Activated CD8-positive, alpha-beta memory T cell treated with anti-CD3 and anti-CD28 coated beads for 36 hours (primary cell): ENCODE data around the gene SPARCL1. TPM values are rescaled to one million over a fixed set of nuclear protein-coding genes. Genes with fewer than 3 reads are reported as not detected.
"Not testable (repeated sequence)": the region's sequence is repeated elsewhere in the genome, so short reads cannot be mapped to it uniquely, and the experiment has no call there.

Experiments used
- CTCF ChIA-PET: fragments of 350-600 bp; sonication (Branson Sonifier 250); formaldehyde crosslinking; loops from one replicate; lab custom pipeline; 2021; ENCODE audit warnings: antibody characterized with exemption; lab: Charles Lee
- POLR2A ChIA-PET: fragments of 350-600 bp; sonication (Branson Sonifier 250); formaldehyde crosslinking; loops from one replicate; lab custom pipeline; 2021; ENCODE audit warnings: antibody characterized with exemption; lab: Charles Lee
- total RNA-seq, 2 experiments: library from RNA; stranded (reverse); gene quantifications; one replicate each; pipeline ENCODE4 v1.2.3, GENCODE V29; 2021

Gene SPARCL1, protein sequence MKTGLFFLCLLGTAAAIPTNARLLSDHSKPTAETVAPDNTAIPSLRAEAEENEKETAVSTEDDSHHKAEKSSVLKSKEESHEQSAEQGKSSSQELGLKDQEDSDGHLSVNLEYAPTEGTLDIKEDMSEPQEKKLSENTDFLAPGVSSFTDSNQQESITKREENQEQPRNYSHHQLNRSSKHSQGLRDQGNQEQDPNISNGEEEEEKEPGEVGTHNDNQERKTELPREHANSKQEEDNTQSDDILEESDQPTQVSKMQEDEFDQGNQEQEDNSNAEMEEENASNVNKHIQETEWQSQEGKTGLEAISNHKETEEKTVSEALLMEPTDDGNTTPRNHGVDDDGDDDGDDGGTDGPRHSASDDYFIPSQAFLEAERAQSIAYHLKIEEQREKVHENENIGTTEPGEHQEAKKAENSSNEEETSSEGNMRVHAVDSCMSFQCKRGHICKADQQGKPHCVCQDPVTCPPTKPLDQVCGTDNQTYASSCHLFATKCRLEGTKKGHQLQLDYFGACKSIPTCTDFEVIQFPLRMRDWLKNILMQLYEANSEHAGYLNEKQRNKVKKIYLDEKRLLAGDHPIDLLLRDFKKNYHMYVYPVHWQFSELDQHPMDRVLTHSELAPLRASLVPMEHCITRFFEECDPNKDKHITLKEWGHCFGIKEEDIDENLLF
- total RNA-seq, result not detected

DNA sequence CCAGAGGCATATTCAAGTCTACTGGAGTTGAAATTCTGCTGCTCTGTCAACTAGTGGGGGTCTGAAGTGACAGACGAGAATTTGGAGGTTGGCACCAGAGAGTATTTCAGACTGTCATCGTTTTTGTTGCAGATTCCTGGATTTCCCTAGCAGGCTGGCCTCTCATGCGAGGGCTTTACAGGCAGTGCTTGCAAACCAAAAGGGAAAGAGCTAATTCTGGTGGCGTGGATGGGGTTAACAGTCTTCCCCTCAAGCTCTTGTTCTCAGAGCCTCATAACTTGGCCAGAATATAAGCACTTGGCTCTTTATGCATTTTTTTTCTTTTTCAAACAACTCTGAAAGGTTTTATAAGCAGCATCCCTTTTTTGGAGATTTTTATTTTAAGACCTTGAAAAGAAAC lies at the start of gene SPARCL1:
TSS of gene SPARCL1 (minus strand) at position 190 of the 400 bp plus-strand sequence. CDS start 29,802 bp downstream, outside the sequence.
- ChIA-PET CTCF (no interaction called here), POLR2A (no interaction called here)

DNA sequence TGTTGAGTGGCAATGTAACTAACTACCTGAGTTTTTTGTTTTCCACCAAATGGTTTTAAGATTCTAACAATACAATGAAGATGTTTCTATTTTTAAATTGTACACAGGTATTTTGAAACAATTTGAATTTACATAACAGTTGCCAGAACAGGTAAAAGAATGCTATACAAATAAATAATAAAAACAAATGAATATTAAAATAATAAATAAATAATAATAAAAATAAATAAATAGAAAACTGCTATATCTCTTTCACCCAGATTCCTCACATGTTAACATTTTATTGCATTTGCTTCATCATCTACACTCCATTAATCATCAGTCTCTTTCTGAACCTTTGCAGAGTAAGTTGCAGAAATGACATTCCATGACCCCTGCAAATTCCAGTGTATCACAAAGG lies 46.8 kb upstream of the SPARCL1 start:
- ChIA-PET POLR2A (no interaction called here), CTCF (no interaction called here)

DNA sequence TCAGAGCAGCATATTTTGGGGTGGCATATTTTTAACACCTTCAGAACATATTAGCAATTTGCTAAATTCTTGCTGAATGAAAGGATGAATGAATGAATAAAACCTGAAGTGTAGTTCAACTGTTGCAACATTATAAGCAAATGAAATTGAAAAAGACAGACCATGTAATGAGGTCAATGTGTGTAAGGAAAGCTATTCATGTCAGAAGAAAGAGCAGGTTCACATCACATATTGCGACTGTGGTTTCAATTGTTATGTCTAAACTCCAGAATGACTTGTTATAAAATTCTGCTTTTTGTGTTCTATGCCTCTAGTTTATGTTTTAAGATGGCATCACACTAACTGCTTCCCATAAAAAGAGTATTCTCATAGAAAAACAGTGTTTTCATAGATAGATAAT lies 46.2 kb upstream of the SPARCL1 start:
- ChIA-PET POLR2A (no interaction called here), CTCF (no interaction called here)

DNA sequence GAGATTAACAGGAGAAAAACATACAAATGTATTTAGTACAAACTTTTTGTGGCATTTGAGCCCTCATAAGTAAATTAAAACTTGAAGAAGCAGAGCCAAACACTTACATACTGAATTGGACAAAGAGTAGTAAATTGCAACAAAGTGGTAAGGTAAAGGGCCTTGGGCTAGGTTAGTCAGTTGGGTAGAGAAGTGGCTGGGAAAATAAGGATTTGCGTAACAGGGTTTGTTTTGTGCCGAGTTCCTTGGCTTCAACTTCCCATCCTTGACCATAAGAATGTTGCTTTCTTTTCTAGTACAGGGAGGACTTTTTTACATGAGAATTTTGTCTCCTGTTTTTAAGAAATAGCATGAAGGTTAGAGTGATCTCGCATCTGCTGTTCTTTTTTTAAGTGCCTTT lies 45.8 kb upstream of the SPARCL1 start:
- POLR2A ChIA-PET, result no interaction called here
- CTCF ChIA-PET, result no interaction called here

DNA sequence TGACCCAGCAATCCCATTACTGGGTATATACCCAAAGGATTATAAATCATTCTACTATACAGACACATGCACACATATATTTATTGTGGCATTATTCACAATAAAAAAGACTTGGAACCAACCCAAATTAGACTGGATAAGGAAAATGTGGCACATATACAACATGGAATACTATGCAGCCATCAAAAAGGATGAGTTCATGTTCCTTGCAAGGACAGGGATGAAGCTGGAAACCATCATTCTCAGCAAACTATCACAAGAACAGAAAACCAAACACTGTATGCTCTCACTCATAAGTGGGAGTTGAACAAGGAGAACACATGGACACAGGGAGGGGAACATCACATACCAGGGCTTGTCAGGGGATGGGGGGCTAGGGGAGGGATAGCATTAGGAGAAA lies 45.2 kb upstream of the SPARCL1 start:
- CTCF ChIA-PET, POLR2A ChIA-PET: not testable (repeated sequence)

DNA sequence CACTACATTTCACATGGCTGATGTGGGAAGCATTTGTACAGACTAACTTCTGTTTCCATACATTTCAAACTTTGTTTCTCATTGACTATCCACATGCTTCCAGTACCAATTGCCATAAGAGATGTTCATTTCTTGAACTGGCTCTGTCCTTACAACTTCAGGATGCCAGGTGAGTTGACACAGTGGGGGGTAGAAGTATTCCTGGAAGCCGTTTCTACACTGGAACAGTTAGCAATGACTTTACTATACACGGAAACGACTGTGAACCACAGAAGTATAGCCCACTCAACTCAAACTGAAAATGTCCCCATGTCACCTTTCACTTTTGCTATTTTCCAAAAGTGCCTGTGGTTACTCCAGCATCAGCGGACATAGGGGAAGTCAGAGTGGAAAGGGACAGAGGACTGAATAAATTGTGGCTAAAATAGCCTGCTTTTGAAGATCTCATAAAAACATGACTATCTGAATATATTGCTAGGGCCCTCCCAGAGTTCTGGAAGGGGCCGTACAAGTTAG lies 41.2 kb upstream of the SPARCL1 start:
- CTCF ChIA-PET, result no interaction called here
- POLR2A ChIA-PET, result no interaction called here

DNA sequence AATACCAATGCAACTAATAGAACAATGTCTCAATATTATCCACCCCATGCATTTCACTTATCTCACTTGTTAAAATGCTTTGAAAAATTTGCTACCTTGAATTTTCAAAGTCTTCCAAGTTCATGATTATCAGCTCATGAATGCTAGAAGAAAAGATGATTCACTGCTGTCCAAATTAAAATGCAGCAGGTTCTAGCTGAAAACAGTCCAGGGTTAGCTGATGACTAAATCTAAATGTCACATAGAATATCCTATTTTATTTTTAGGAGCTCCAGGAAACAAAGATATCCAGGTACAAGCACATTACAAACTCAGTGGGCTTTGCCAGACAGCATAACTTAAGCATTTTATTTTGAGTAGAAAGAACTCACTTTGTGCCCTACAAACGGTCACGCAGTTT lies 38.0 kb upstream of the SPARCL1 start:
- CTCF ChIA-PET, result interaction anchor here (0.5 kb wide), 1 partner anchor 105 kb away, joined by 3 read pairs; no protein-coding TSS in a partner anchor
- POLR2A ChIA-PET, result no interaction called here

DNA sequence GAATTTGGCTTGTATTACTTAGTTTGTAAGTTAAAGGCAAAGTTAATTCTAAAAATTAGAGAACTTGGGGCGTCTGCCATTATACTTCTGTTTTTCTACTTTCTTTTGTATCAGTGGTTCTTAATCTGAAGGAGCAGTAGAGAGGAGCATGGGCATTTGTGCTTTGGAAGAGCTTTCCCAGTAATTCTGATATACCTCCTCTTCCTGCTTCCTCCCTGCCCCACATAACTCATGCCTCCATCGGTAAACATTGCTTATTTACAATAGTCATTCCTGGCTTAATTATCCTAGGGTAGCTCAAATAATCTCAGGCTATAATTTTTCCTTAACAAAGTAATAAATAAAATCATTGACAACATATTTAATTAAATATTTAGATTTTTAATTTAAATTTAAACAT lies 37.1 kb upstream of the SPARCL1 start:
- ChIA-PET POLR2A (no interaction called here), CTCF (no interaction called here)

DNA sequence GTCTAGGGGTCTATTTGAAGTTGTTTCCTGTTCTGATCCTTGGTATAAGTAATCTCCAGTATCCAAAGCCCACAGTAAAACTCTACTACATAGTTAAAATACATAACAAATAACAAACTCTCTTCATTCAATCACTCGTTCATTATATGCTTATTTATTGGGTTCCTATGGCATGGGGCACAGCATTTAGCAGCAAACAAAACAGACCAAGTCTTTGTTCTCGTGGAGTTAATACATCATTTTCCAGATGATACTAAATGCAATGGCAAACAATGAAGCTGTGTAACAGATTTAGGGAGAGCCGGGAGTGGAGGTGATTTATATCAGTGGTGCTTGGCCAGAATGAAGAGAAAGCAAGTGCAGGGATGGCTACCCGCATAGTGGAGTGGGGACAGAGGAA lies 36.6 kb upstream of the SPARCL1 start:
- ChIA-PET CTCF (no interaction called here), POLR2A (no interaction called here)

DNA sequence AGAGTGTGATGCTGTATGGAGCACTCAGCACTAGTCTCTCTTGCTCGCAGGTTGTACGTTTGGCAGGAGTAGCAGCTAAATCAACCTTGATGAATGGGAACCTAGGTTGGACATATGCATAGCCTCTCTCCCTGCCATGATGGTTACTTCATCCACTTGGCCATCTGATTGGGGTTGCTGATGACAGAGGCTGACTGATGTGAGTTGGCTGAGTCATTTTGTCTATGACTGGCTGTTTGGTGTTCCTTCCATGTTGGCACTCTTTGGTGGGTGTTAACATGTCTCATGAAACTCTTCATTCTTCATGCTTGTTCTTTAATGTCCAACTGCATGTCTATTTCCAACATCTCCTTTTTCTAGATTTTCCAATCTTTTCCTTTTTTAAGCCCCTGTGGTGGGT lies 31.6 kb upstream of the SPARCL1 start:
- CTCF ChIA-PET, result no interaction called here
- POLR2A ChIA-PET, result no interaction called here

DNA sequence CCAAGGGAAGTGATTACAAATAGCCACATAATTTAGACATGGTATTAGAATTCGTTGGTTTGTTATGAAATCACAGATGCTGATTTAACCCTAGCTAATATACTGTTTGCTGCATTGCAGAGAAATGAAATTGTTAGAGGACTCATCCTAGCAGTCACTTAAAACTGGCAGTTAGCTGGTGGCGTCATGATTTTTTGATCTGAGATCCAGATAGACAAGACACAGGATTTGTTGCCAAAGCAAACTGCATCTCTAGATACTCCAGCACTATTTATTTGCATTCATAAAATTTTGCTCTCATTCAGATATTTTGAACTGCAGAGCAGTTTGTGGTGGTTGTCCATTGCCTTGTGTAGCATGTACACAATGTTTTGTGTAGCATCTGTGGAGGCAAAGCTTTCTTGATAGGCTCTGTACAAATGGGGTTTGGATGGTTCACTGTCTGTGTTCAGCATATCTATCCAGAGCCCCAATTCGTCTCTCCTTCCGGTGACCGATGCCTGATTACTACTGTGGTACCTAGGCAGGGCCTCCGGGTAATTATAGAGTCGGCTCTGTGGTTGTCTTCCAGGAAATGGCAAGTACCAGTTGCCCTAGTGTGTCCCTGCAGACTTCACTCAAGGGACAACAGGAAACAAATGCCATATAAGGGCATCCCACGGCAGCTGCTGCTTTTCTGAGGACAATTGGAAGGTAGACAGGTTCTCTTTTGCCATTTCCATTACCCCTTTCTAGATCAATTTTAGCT lies 30.1 kb upstream of the SPARCL1 start:
- CTCF ChIA-PET, result interaction anchor here (0.7 kb wide), 2 partner anchors 50 to 221 kb away, joined by 3 to 4 read pairs; no protein-coding TSS in a partner anchor
- POLR2A ChIA-PET, result interaction anchor here (0.7 kb wide), 1 partner anchor 205 kb away, joined by 4 read pairs; no protein-coding TSS in a partner anchor

DNA sequence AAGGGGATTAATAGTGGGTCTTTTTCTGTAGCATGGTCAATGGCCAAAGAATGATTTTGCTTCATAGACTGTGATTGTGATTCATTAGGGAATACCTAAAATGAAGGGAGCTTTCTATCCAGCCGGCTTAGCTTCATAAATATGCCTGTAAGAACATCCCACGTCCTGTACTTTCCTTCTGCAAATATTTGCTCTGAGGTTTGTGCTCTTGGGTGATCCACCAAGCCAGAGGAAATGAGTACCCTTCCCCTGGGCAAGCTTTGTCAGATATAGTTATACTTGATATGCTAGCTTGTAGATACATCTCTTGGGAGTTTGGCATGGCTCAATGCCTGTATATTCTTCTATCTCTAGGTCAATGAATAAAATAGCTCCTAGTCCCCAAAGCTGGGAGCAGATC lies 28.2 kb upstream of the SPARCL1 start:
- POLR2A ChIA-PET, result no interaction called here
- CTCF ChIA-PET, result no interaction called here

DNA sequence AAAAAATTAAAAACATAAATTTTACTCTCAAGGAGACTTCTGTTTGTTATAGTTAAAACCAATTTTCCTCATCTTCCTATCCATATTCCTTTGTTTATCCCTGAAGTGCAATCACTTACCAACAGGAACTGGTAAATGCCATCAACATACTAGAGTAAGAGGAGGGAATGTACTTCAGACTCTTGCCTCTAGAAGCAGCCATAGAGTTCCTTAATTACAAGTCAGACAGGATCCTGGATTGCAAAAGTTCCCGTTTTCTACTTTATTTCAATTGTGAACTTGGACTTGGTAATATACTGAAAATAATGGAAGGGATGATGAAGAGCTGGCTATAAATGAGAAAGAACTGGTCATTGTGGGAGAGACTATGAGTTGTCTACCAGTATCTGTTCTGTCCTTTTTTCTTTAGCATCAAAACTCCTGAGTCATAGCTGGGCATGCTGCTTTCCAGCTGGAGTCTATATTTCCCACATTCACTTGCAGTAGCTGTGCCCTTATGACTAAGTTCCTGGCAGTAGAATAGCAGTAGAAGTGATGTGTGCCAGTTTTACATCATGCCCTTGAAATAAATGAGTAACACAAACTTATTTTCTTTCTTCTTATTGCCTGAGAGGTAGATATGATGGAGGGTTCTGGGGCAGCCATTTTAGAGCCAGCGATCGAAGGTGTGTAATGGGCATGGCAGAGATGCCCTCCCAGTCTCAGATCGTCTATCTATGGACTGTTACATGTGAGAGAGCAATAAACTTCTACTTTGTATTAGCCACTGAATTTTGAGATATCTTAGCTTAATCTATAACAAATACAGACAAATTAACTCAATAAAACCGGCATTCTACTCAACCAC lies 26.8 kb upstream of the SPARCL1 start:
- ChIA-PET POLR2A (no interaction called here), CTCF (no interaction called here)

DNA sequence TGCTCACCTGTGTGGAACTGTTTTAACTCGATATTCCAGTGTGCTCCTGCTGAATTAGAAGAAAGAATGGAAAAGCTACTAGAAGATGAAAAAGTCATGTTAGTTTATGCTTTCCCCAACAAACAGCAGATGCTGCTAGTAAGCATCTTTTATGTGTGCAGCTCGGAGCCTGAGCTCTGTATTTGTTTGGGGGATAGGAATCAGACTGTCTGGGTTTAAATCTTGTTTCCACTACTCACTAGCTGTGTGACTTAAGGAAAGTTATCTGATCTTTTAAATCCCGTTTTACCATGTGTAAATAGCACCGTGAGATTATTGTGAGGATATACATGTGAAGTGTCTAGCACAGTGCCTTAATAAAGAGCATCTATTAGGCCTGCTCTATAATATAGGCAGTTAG lies 24.0 kb upstream of the SPARCL1 start:
- POLR2A ChIA-PET, result no interaction called here
- CTCF ChIA-PET, result no interaction called here

DNA sequence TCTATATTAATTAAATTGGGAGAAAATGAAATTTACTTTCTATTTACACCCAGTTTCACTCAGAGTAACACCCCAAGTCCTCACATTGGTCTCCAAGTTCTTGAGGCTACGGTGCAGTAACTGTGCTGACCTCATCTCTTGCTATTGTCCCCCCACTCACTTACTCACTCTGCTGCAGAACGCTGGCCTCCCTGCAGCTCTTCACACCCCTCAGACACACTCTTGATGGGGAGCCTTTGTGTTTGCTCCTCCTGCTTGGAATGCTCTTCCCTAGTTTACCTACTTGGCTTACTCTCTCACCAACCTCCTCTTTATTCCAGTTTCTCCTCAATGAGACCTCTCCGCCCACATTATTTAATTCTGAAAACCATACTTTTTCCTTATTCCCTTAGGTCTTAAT lies 22.2 kb upstream of the SPARCL1 start:
- POLR2A ChIA-PET, result no interaction called here
- CTCF ChIA-PET, result no interaction called here

DNA sequence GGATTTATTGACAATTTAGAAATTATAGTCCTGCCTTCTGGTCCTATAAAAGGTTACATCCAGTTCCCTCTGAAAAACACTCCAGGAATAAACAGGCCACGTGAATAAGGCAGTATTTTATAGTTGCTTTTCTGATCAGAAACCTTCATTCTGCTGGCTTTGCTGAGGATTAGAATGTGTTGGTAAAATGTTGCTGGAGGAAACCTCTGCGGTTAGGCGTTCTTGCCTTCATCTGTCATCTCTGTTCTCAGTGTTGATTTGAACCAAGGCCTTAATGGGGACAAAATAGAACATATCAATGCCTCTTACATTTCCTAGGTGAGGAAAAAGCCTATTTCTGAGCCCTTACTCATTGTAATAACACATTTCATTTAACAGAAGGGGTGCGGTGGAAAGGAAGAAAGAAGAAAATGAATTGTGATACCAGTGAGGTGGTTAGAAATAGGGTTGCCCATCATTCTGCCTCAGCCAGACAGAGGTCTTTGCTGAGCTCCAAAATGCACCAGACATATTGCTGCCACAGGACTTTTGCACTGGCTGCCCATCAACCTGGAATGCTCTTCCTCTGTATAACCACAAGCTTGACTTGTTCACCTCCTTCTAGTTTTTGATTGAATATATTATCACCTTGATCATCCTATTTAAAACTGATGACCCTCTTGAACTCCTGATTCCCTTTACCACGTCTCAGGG lies 18.0 kb upstream of the SPARCL1 start:
- POLR2A ChIA-PET, result no interaction called here

DNA sequence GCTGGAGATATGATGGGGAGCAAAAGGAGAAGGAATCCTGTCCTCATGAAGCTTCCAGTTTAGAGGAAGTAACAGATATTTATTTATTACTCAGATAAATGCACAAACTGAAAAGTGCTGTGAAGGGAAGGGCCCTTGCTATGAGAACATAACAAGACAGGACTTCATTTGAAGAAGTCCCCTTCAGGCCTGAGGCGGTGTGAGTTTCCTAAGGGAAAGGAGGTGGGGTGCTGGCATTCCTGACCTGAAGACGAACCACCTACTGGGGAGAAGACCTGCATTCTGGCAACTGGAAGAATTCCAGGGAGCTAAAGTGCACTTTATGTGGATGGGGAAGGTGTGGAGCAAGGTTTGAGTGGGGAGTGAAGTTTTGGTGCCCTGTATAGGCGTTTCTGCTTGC lies 15.9 kb upstream of the SPARCL1 start:
- ChIA-PET POLR2A (no interaction called here), CTCF (interaction anchor here (0.5 kb wide), 1 partner anchor 622 kb away, joined by 4 read pairs; no protein-coding TSS in a partner anchor)

More for the DNA sequence above, 18.0 kb upstream of the SPARCL1 start:
- CTCF ChIA-PET, result no interaction called here

DNA sequence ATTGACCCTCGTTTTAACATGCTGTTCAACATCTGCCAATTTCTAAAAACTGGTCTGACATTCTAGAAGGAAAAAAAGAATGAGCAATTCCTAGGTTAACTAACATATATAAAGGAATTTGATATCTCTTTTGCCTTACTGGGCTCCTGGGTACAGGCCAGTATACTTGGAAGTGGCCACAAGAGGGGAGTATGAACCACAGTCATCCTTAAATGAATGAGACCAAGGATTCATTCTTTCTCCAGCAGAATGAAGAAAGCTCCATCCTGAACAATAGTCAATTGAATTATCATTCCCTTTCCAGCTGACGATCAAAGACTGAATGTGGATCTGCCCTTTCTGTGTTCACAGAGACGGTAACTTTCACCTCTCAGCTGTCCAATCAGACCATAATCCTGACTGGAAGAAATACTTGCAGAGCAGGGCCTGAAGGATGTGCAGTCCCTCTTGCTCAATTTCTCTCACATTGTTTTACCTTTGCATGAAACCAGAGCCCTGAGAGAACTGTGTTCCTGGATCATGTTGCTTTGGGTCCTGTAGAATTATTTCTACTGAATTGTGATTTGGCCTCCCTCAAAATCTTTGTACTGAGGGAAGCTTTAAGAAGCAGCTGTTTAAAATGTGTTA lies 14.8 kb upstream of the SPARCL1 start:
- ChIA-PET POLR2A (no interaction called here), CTCF (interaction anchor here (1.0 kb wide), 1 partner anchor 305 kb away, joined by 3 read pairs; no protein-coding TSS in a partner anchor)
